K562 (cell line): ENCODE results near the gene COL25A1. TPM values are rescaled to one million over a fixed set of nuclear protein-coding genes. Genes with fewer than 3 reads are reported as not detected.
A peak's percentile ranks its signal among the peaks of the same experiment; 100 is the strongest.

ENCODE experiments used
- ATAC-seq: fragments of 200-7000 bp; cut with Tn5 transposase; 3 replicates; pipeline ENCODE4 v1.9.1; 2020; ENCODE audit warnings: moderate library complexity
- BruUV-seq: library from RNA; stranded (reverse); fragments of 400-500 nt; replicated peaks from 2 replicates; lab custom pipeline; 2021; lab: Mats Ljungman, UMichigan
- CTCF ChIA-PET: fragments of 300-600 bp; formaldehyde crosslinking; extraction: SDS; loops from one replicate; lab custom pipeline; 2021; ENCODE audit warnings: low intra/inter-chr PET ratio; lab: Yijun Ruan, JAX
- POLR2A ChIA-PET: fragments of 300-600, 350-650 bp; sonication (Branson Sonifier 250); formaldehyde crosslinking; extraction: SDS; loops from one replicate; lab custom pipeline; 2021; ENCODE audit warnings: antibody characterized with exemption, inconsistent platforms; lab: Yijun Ruan, JAX
- DNase-seq, 4 experiments: peaks; one replicate each; pipeline versions ENCODE4 v3.0.0 to v3.0.0-alpha.2; 2011 to 2018; ENCODE audit warnings: low spot score in 3 of 4, mixed read lengths in 3 of 4; ENCODE audit errors: extremely low read depth in 1 of 4
- FAIRE-seq: peaks from 2 replicates; lab custom pipeline; 2011; peaks lifted over from hg19 to GRCh38; lab: Jason Lieb, UNC
- H2AFZ ChIP-seq: 2 replicates; pipeline ENCODE4 v1.6.0; 2011; ENCODE audit warnings: low read depth, low read length, control low read depth, inconsistent platforms
- H3K27ac ChIP-seq: fragments of 200-600 bp; 3 replicates; pipeline ENCODE4 v1.8.0; 2011; ENCODE audit warnings: low read depth, mild to moderate bottlenecking, control low read depth, inconsistent platforms, low read length, moderate library complexity, mixed read lengths; ENCODE audit errors: extremely low read depth
- H3K27me3 ChIP-seq, 2 experiments: fragments of 300-600 bp in 1 of 2; 2 replicates in 1 of 2; 3 replicates in 1 of 2; pipeline versions ENCODE4 v1.6.0 to v1.8.0; 2011; ENCODE audit warnings: inconsistent platforms in 2 of 2, low read length in 2 of 2, mild to moderate bottlenecking in 1 of 2, mixed read lengths in 1 of 2, moderate library complexity in 1 of 2; ENCODE audit not compliant: control insufficient read depth in 2 of 2, insufficient read depth in 2 of 2
- H3K36me3 ChIP-seq: fragments of 300-600 bp; 3 replicates; pipeline ENCODE4 v1.8.0; 2011; ENCODE audit warnings: mild to moderate bottlenecking, low read length, inconsistent platforms; ENCODE audit not compliant: control insufficient read depth, insufficient read depth
- H3K4me1 ChIP-seq, 2 experiments: fragments of 200-600 bp in 1 of 2; replicated peaks in 1 of 2; 2 replicates in 1 of 2; 3 replicates in 1 of 2; pipeline versions ENCODE4 v1.5.1 to v1.8.0; 2011; ENCODE audit warnings: inconsistent platforms in 2 of 2, low read length in 2 of 2, mild to moderate bottlenecking in 1 of 2, mixed read lengths in 1 of 2, moderate library complexity in 1 of 2; ENCODE audit not compliant: control insufficient read depth in 2 of 2, insufficient read depth in 2 of 2
- H3K4me2 ChIP-seq: 2 replicates; pipeline ENCODE4 v1.6.1; 2011; ENCODE audit warnings: low read length, control low read depth, inconsistent platforms, mixed read lengths; ENCODE audit not compliant: insufficient read depth
- H3K4me3 ChIP-seq: fragments of 200-600 bp; sonication (generic), shearing (Covaris generic); 2 replicates; pipeline ENCODE4 v1.5.1; 2016; ENCODE audit warnings: control low read depth, inconsistent platforms
- H3K79me2 ChIP-seq: fragments of 200-600 bp; 3 replicates; pipeline ENCODE4 v1.8.0; 2011; ENCODE audit warnings: low read length, inconsistent platforms; ENCODE audit not compliant: control insufficient read depth, insufficient read depth
- H3K9ac ChIP-seq, 2 experiments: 2 replicates each; pipeline versions ENCODE4 v1.6.0 to v1.6.1; 2011; ENCODE audit warnings: low read depth in 2 of 2, low read length in 2 of 2, control low read depth in 1 of 2, inconsistent platforms in 1 of 2, mild to moderate bottlenecking in 1 of 2, mixed read lengths in 1 of 2; ENCODE audit not compliant: insufficient read depth in 1 of 2
- H3K9me1 ChIP-seq: one replicate; pipeline ENCODE4 v1.6.0; 2011; ENCODE audit warnings: inconsistent platforms, mild to moderate bottlenecking, low read length, moderate library complexity; ENCODE audit not compliant: control insufficient read depth, insufficient read depth
- H3K9me3 ChIP-seq: replicated peaks from 2 replicates; pipeline ENCODE4 v1.5.1; 2011; ENCODE audit warnings: low read depth, low read length, inconsistent platforms; ENCODE audit not compliant: control insufficient read depth, insufficient read depth
- H4K20me1 ChIP-seq: replicated peaks from 2 replicates; pipeline ENCODE4 v1.6.1; 2011; ENCODE audit warnings: low read length, inconsistent platforms, mixed read lengths; ENCODE audit not compliant: control insufficient read depth, insufficient read depth
- COPS2 ChIP-seq: fragments of 450-650 bp; conservative IDR thresholded peaks from 2 replicates; pipeline ENCODE4 v1.6.1; 2016; ENCODE audit warnings: mild to moderate bottlenecking, moderate library complexity
- ELF2 ChIP-seq: fragments of 250-450 bp; sonication (Bioruptor Pico); IDR thresholded peaks from 2 replicates; pipeline ENCODE4 v1.5.0; 2021; ENCODE audit warnings: mild to moderate bottlenecking
- EZH2 ChIP-seq: IDR thresholded peaks from 2 replicates; pipeline ENCODE4 v1.6.1; 2012; ENCODE audit warnings: low read depth, mild to moderate bottlenecking, inconsistent platforms, low read length, borderline replicate concordance
- KAT7 ChIP-seq: sonication (generic); formaldehyde crosslinking; IDR thresholded peaks from 2 replicates; pipeline ENCODE4 v1.8.0; 2022; ENCODE audit warnings: missing genetic modification reagents, mild to moderate bottlenecking, borderline replicate concordance
- KHSRP ChIP-seq: fragments of 450-650 bp; IDR thresholded peaks from 2 replicates; pipeline ENCODE4 v1.6.1; 2017
- RBM39 ChIP-seq: fragments of 200-400 bp; formaldehyde crosslinking; optimal IDR thresholded peaks from 2 replicates; pipeline ENCODE3; 2018; ENCODE audit warnings: low read depth, low read length
- SAP30 ChIP-seq: fragments of 200-600 bp; sonication (generic); IDR thresholded peaks from 2 replicates; pipeline ENCODE4 v1.6.1; 2012; ENCODE audit warnings: borderline replicate concordance, low read depth, mild to moderate bottlenecking, moderate library complexity, low read length, control low read depth, inconsistent platforms; ENCODE audit not compliant: insufficient read depth, poor library complexity, severe bottlenecking
- SMAD1 ChIP-seq: fragments of 150-350 bp; IDR thresholded peaks from 2 replicates; pipeline ENCODE4 v1.6.1; 2014; ENCODE audit warnings: low read length, low read depth; ENCODE audit not compliant: partially characterized antibody
- SREBF1 ChIP-seq: fragments of 150-350 bp; IDR thresholded peaks from 2 replicates; pipeline ENCODE4 v1.6.1; 2014; ENCODE audit warnings: antibody characterized with exemption, low read depth, low read length, borderline replicate concordance
- ZKSCAN3 ChIP-seq: fragments of 250-450 bp; sonication (Bioruptor Pico); IDR thresholded peaks from 2 replicates; pipeline ENCODE4 v1.4.0; 2020
- ZNF133 ChIP-seq: fragments of 250-450 bp; sonication (Bioruptor Pico); IDR thresholded peaks from 2 replicates; pipeline ENCODE4 v1.4.0; 2020; ENCODE audit warnings: mild to moderate bottlenecking
- ZNF140 ChIP-seq: fragments of 250-450 bp; sonication (Bioruptor Pico); IDR thresholded peaks from 2 replicates; pipeline ENCODE4 v1.8.0; 2021; ENCODE audit warnings: moderate library complexity, mild to moderate bottlenecking, inconsistent platforms
- ZNF431 ChIP-seq: sonication (generic); formaldehyde crosslinking; IDR thresholded peaks from 2 replicates; pipeline ENCODE4 v1.8.0; 2022; ENCODE audit warnings: mild to moderate bottlenecking, missing genetic modification reagents
- ZNF507 ChIP-seq: conservative IDR thresholded peaks from 2 replicates; pipeline ENCODE4 v1.6.1; 2017; ENCODE audit warnings: missing genetic modification characterization, missing compliant biosample characterization
- ZNF589 ChIP-seq: fragments of 200-800 bp; sonication (Bioruptor generic); IDR thresholded peaks from 2 replicates; pipeline ENCODE4 v1.6.1; 2016; ENCODE audit warnings: low read depth, missing genetic modification characterization, missing compliant biosample characterization
- WGBS: fragments of 100-300 bp; shearing (Covaris generic); methylation state at CpG from one replicate; pipeline ENCODE4 v1.1.6; 2016; ENCODE audit warnings: low coverage, mixed read lengths; ENCODE audit not compliant: insufficient coverage; ENCODE audit errors: missing lambda C conversion rate; 5-methylcytosine and 5-hydroxymethylcytosine counted together
- in situ Hi-C: fragments of 300-500 bp; cut with MboI; formaldehyde crosslinking; loops from 4 replicates; pipeline ENCODE4 v1.15.0; 2018; ENCODE audit warnings: inconsistent platforms, mixed read lengths
- intact Hi-C: fragments of 100-400 bp; cut with micrococcal nuclease; formaldehyde crosslinking; loops from 2 replicates; pipeline ENCODE4 v1.14.2; 2022
- polyA plus RNA-seq, 8 experiments: library from polyadenylated mRNA; depleted of rRNA in 4 of 8; stranded (reverse) in 5 of 8; unstranded in 3 of 8; fragments of >200 nt; fragmentation: Nextera tagmentation in 2 of 8; fragmentation: Illumina TruSeq in 1 of 8; extraction: Ambion mirVana in 2 of 8; extraction: Trizol in 1 of 8; gene quantifications; 2 replicates each; pipeline versions ENCODE4 v1.2.1 to v1.2.3, GENCODE V29; 2011 to 2014; ENCODE audit warnings: inconsistent platforms in 1 of 8, missing spikeins in 1 of 8
- total RNA-seq, 7 experiments: library from RNA; depleted of rRNA in 6 of 7; stranded (reverse); fragments of >200 nt in 6 of 7; fragmentation: Illumina TruSeq in 2 of 7; extraction: Trizol in 2 of 7; gene quantifications; 2 replicates each; pipeline versions ENCODE4 v1.2.1 to v1.2.3, GENCODE V29; 2011 to 2021; ENCODE audit warnings: low replicate concordance in 1 of 7
- TF ChIP-seq, protein P1 (sequence below): fragments of 450-650 bp; IDR thresholded peaks from 2 replicates; pipeline ENCODE4 v1.7.1; 2018; ENCODE audit warnings: mild to moderate bottlenecking, low read depth; ENCODE audit not compliant: partially characterized antibody
- TF ChIP-seq, protein P2 (sequence below): fragments of 250-450 bp; sonication (Bioruptor Pico); IDR thresholded peaks from 2 replicates; pipeline ENCODE4 v1.5.0; 2021

The COL25A1 gene
- total and polyA plus RNA-seq, 9 of the 15 experiments (the other 6 are each of a cell fraction or from before 2014, with no cell fraction given) = 0.03 to 0.62 (median 0.27) TPM

DNA sequence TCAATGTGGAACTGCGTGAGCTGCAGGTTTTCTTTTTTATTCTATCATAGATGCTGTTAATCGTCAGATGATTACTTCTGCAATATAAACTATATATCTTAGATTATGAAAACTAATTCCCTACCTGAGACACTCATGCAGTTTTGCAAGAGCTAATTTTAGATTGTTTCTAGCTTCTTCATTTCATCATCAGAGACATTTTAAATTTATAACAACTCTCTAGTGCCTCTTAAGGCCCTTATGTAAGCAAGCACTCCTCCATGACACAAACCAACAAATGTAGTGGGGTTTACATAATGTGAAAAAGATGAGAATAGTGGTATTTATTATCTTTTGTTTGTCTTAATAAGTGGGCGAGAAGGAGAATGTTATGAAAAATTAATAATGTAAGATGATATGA is 369.4 kb downstream of the COL25A1 start (continued):
- TF ChIP-seq, protein P1, sequence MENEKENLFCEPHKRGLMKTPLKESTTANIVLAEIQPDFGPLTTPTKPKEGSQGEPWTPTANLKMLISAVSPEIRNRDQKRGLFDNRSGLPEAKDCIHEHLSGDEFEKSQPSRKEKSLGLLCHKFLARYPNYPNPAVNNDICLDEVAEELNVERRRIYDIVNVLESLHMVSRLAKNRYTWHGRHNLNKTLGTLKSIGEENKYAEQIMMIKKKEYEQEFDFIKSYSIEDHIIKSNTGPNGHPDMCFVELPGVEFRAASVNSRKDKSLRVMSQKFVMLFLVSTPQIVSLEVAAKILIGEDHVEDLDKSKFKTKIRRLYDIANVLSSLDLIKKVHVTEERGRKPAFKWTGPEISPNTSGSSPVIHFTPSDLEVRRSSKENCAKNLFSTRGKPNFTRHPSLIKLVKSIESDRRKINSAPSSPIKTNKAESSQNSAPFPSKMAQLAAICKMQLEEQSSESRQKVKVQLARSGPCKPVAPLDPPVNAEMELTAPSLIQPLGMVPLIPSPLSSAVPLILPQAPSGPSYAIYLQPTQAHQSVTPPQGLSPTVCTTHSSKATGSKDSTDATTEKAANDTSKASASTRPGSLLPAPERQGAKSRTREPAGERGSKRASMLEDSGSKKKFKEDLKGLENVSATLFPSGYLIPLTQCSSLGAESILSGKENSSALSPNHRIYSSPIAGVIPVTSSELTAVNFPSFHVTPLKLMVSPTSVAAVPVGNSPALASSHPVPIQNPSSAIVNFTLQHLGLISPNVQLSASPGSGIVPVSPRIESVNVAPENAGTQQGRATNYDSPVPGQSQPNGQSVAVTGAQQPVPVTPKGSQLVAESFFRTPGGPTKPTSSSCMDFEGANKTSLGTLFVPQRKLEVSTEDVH = no peak
- TF ChIP-seq ZNF431 (CRISPR knock-in tag) (no peak), RBM39 (no peak)

DNA sequence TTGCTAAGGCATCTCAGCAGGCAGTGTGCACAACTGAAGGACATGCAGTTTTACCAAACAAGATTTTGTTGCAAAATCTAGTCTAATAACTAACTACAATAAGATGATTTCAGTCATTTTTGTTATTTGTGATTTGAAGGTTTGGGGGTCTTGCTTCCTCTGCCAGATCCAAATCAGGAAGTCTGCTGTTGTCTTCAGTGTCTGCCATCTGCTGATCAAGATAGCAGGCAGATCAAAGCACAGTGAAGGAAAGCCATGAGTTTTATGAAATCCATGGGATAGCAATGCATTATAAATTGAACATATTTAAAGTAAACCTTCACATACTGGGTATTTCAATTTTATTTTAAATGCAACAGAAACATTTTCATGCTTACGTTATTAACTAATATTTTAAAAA is 370.5 kb downstream of the COL25A1 start:
- no peak for ATAC-seq
- TF ChIP-seq ZNF589 (CRISPR knock-in tag) = no peak
- no peak for TF ChIP-seq ZNF133
- no peak for TF ChIP-seq ZNF140 (CRISPR knock-in tag)
- TF ChIP-seq ELF2 (CRISPR knock-in tag) = no peak
- TF ChIP-seq KHSRP = no peak
- TF ChIP-seq EZH2 = no peak
- TF ChIP-seq SREBF1 = no peak
- TF ChIP-seq SMAD1 = no peak
- TF ChIP-seq, protein P2, sequence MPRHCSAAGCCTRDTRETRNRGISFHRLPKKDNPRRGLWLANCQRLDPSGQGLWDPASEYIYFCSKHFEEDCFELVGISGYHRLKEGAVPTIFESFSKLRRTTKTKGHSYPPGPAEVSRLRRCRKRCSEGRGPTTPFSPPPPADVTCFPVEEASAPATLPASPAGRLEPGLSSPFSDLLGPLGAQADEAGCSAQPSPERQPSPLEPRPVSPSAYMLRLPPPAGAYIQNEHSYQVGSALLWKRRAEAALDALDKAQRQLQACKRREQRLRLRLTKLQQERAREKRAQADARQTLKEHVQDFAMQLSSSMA (CRISPR knock-in tag) = no peak
- TF ChIP-seq SAP30 = no peak
- no peak for TF ChIP-seq COPS2
- no peak for TF ChIP-seq ZKSCAN3 (CRISPR knock-in tag)
- TF ChIP-seq ZNF507 (tag) = no peak
- no peak for TF ChIP-seq KAT7 (CRISPR knock-in tag)
- intact Hi-C loops = no loop called here

More for the DNA sequence above, 370.5 kb downstream of the COL25A1 start:
- Histone ChIP-seq H3K9me1 (no peaks in the 10 kb centered on the region), H3K4me1 (no peaks in the 10 kb centered on the region; a peak in 1 of 5 replicates), H3K4me2 (no peak overlapping the region), H3K9ac (no peak overlapping the region), H3K4me3 (no peak overlapping the region), H2AFZ (no peak overlapping the region), H3K36me3 (no peaks in the 10 kb centered on the region), H4K20me1 (no peaks in the 10 kb centered on the region), H3K9me3 (no peaks in the 10 kb centered on the region), H3K79me2 (no peaks in the 10 kb centered on the region), H3K27ac (no peak overlapping the region), H3K27me3 (no peaks in the 10 kb centered on the region)
- in situ Hi-C loops = no loop called here
- DNase-seq (no peak), FAIRE-seq (peak; percentile 51)
- no TSS peak for BruUV-seq
- WGBS = 63% methylated on average over 1 of the region's 1 CpG
- ChIA-PET POLR2A (interaction anchor here (0.6 kb wide), 1 partner anchor 25 kb away, joined by 3 read pairs; no protein-coding TSS in a partner anchor), CTCF (no interaction called here)
